GM12873 (cell line): Measurements from ENCODE around the gene SYNGR3.

Experiments
- CTCF ChIP-seq: IDR thresholded peaks from 2 replicates; pipeline ENCODE4 v1.5.1; 2012; ENCODE audit warnings: low read depth, mild to moderate bottlenecking, moderate library complexity, low read length, control low read depth; ENCODE audit not compliant: insufficient read depth; ENCODE audit errors: missing control alignments

Gene SYNGR3

GRCh38 chr16:2025878-2026460 is 36.2 kb downstream of the SYNGR3 start:
- TF ChIP-seq CTCF: no peak

GRCh38 chr16:2026461-2027023 is 36.8 kb downstream of the SYNGR3 start, which contains the start of gene NHERF2:
TSS of gene NHERF2 (plus strand) at chr16:2026902. CDS start at chr16:2027006, 104 bp downstream.
- no peak for TF ChIP-seq CTCF

- no peak for TF ChIP-seq CTCF
Observed at GRCh38 chr16:2027024-2028010, 37.5 kb downstream of the SYNGR3 start.

- no peak for TF ChIP-seq CTCF
Observed at GRCh38 chr16:2028146-2028545, 38.4 kb downstream of the SYNGR3 start.

- TF ChIP-seq CTCF: no peak
Observed at GRCh38 chr16:2028620-2029220, 39.0 kb downstream of the SYNGR3 start.

GRCh38 chr16:2029350-2029749 is 39.6 kb downstream of the SYNGR3 start:
- no peak for TF ChIP-seq CTCF

GRCh38 chr16:2030036-2030435 is 40.3 kb downstream of the SYNGR3 start:
- no peak for TF ChIP-seq CTCF
